ENCODE data around the gene NEDD4L. TPM values are rescaled to one million over a fixed set of nuclear protein-coding genes. Genes with fewer than 3 reads are reported as not detected.
"Not testable (repeated sequence)": the region's sequence is repeated elsewhere in the genome, so short reads cannot be mapped to it uniquely, and the experiment has no call there.

NEDD4L gene
- polyA plus RNA-seq, 5 donors, result 62.8 to 107 (median 98.9) TPM

DNA sequence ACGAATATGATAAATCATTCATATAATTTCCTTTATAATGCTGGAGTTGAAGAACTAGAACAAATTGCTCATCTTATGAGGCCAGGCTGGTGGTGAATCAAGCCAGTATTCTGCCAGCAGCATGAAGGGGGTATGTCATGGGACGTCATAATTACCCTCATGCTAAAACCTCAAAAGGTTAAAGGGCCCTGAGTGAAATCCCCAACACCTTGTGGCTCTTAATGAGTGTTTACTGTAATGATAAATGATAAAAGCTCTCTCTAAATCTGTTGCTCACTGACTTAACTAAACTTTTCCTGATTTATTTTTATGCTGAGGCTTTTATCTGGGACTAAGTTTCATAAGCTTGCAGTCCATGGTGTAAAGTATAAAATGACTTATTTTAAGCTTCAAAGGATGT, 18.3 kb upstream of the NEDD4L start:
- no peak for DNase-seq

DNA sequence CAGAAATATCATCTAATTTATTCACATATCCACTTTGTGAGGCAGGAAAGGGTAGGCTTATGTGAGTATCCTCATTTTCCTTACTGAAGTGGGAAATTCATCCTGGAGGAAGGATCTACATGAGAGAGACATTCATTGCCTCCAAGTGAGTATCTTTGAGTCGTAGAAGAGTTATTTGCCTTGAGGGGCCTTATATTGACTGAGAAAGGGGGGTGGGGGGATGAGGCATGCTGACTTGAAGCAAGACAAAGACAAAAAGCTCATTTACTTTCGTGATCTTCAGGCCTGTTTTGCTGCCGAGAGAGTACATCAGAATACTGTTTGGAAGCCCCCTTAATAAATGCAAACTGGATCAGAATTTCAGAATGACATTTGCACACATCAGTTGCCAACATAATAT, 17.6 kb upstream of the NEDD4L start:
- no peak for DNase-seq

DNA sequence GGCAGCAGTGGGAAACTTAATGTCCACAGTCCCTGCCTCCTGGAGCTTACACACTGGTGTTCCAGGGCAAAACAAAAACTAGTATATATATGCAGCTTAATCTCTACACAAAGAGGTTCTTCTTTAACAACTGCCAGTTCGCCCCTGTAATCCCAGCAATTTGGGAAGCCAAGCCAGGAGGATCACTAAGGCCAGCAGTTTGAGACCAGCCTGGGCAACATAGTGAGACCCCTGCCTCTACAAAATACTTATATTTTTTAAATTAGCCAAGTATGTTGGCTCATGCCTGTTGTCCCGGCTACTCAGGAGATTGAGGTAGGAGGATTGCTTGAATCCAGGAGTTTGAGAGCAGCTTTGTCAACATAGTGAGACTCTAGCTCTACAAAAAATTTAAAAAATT, 17.2 kb upstream of the NEDD4L start:
- no peak for DNase-seq

DNA sequence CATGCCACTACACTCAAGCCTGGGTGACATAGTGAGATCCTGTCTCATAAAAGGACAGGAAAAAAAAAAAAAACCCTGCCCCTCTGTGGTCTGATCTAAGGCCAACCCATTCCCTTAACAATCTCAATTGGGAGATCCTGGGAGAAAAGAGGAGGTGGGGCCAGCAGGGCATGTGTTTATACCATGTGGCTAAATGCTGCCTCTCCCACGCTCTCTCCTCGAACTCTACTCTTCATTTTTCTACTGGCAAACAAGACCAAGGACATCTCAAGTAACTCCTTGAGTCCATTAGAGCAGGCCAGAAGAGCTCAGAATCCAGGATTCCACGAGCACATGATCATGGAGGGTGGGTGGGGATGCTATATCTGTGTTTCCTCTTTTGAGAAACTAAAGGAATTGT, 16.7 kb upstream of the NEDD4L start:
- no peak for DNase-seq

DNA sequence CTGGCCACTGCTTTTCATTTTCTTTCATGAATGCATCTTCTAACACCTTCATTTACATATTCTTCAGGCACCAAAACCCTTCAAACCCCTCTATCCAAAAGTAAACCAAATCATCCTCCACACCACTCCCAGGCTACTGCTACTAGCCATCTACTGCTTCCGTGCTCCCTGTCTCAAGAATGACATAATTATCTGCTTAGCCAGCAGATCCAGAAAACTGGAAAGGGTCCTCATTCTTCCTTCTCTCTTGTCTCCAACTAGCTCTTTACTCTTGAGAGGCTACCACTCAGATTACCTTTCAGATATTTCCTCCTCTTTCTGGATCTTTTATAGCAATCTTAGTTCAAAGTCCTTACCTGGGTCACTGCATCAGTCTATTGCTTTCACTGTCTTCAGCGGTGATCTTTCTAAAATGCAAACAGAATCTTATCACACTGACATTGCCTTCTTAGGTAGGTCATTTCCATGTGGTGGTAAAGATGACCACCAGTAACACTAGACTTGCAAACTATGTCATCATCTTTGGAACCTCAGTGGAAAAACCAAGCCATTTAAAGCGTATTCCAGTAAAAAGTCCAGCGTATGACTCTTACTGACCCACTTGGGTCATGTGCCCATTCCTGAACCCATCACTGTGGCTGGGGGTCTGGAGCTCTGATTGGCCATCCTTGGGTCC, 15.8 kb upstream of the NEDD4L start:
- no peak for DNase-seq

DNA sequence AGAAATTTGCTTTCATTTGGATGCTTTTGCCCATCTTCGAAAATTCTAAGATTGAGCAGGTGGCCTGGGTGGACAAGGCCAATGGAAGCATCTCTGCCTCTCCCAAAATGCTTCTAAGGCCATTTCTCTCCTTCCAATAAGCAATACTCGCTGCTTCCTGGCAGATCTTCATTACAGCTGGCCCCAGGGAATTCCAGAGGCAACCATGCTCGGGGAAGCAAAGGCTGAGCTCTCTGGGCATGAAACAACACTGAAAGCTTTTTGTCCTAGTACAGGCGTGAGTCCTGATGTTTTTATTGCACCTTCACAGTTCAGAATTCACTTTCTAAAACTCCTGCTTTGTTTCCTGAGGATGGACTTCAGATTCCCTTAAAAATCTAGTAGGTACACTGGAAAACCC, 11.8 kb upstream of the NEDD4L start:
- DNase-seq, result no peak

DNA sequence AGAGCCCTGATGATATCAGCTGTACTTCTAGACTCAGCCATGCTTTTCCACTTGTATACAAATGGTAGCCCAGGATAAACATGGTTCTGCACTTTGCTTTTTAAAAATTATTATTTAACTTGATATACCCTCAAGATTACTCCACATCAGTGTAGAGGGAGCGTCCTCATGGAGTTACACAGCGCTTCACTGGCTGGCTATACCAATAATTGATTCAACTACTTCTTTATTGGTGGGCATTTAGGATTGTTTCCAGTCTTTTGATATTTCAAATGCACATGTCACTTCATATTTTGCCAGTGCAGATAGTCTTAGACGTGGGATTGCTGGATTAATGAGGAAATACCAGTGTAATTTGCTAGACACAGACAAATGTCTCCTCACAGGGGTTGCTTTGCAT, 10.8 kb upstream of the NEDD4L start:
- no peak for DNase-seq

DNA sequence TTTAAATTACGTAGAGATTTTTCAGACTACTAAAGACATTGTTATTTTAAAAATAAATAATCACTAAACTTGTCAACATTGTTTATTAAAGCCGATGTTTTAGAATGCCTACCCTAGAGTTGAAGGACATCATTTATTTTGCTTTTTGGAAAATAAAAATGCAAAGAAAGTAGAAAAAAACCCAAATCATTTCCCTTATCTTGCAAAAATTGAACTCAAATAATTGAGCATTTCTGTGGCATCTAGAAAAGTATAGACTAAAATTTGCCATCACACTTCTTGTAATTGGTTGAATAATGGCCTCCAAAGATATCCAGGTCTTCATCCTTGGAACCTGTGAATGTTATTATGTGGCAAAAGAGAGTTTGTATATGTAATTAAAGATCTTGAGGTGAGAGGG, 9.7 kb upstream of the NEDD4L start:
- DNase-seq, result no peak

DNA sequence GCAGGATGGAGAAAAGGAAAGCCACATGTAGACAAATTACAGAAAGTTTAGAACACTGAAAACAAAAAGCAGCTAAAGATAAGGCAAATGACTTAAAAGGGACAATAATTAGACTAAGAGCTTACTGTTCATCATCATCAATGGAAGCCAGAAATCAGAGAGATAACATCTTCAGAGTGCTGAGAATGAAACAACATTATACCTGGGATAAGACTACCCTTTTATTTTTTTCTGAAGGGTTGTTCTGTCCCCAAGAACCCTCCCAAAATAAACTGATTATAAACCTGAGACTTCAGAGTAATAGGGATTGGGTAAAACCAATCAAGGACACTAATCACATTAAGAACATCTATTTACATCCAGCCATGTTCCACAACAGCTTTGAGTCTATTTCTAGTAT, 6.9 kb upstream of the NEDD4L start:
- DNase-seq, result no peak

DNA sequence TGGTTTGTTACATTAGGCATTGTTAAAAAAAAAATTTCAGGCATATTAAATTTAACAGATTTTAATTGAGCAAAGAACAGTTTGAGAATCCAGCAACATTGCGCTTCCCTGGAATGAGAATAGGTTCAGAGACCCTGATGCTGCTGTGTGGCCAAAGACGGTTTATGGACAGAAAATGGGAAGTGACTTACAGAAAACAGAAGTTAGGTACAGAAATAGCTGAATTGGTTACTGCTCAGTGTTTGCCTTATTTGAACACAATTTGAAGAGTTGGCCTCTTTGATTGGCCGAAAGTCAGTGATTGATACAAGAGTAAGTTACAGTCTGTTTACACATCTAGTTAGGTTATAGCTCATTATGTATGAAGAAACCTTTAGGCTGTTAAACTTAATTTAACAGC, 6.0 kb upstream of the NEDD4L start:
- DNase-seq, result no peak

DNA sequence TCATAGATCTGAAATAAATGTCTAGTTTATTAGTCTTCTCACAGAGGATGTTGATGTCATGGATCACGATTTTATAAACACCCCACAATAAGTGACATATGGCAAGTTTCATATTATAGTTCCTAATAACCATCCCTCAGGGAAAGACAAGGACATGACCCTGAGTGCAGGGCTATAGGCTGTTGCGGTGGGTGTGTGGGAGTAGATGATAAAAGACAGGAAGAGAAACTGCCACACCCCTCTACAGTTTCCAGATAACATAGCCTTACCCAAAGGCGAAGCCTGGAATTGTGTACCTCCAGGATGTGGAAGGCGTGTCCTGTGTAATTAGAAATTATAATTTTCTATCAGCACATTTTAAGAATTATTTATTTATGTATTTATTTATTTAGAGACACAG, 2.4 kb upstream of the NEDD4L start:
- DNase-seq, result no peak

DNA sequence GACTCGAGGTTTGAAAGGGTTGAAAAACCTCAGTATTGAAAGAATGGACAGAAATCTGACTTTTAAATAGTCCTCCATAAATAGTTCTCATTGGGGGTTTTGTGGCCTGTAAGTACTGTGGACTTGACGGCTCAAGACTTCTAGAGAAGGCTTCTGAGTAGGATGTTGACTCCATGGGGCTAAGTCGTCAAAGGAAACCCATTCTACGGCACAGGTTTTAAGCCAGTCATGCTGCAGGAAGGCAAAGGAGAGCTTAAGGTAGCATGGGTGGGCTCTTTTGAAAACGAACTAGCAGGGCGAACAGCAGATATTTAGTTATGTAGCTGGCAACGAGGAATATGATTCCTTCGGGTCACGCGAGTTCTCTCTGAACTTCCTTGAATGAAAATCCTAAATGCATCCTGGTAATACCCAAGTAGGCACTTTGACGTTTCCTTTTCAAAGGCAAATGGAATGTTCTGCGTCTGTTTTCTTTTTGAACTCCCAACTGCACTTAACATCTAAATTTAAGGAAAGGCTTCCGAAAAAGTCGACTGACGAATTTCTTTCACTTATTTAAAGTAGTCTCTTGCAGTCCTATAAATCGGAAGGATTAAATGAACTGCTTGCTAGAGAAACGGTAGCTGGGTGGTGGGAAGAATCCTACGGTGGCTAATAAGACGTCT, 1.1 kb upstream of the NEDD4L start:
- no peak for DNase-seq

DNA sequence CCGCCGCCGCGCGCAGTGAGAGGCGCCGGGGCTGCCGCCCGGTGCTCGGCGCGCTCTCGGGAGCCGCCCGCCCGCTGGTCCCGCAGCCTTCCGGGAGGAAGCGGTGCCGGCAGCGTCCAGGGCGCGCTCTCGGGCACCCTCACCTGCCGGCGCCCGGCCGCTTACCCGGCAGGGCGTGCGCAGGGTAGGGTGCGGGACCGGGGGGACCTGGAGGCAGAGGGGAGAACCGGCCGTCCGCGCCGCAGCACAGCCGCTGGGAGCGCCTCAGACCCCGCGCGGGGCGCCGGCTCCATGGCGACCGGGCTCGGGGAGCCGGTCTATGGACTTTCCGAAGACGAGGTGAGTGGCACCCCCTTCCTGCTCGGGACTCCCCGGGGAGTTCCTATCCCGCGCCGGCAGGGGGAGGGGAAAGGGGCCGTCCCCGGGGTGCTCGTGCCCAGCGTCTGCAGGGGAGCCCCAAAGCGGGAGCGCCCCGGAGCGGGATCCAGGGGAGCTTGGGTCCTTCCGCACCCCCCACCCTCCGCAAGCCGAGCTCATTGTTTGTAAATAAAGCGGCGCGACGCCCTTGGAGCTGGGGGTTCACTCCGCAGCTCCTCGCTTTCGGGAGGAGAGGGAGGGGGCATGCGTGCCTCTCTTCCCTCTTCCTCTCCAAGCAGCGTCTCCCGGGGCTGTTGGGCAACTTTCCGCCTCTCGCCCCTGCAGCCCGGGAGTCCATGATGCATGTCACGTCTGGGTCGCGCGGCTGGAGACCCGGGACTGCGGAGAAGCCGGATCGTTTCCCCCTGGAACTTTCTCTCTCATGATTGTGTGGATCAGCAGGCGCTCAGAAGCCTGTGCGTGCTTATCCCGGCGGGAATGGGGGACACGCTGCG, 580 bp downstream of the NEDD4L start:
- DNase-seq, result peak in 1 of 2 donors; percentile 51

DNA sequence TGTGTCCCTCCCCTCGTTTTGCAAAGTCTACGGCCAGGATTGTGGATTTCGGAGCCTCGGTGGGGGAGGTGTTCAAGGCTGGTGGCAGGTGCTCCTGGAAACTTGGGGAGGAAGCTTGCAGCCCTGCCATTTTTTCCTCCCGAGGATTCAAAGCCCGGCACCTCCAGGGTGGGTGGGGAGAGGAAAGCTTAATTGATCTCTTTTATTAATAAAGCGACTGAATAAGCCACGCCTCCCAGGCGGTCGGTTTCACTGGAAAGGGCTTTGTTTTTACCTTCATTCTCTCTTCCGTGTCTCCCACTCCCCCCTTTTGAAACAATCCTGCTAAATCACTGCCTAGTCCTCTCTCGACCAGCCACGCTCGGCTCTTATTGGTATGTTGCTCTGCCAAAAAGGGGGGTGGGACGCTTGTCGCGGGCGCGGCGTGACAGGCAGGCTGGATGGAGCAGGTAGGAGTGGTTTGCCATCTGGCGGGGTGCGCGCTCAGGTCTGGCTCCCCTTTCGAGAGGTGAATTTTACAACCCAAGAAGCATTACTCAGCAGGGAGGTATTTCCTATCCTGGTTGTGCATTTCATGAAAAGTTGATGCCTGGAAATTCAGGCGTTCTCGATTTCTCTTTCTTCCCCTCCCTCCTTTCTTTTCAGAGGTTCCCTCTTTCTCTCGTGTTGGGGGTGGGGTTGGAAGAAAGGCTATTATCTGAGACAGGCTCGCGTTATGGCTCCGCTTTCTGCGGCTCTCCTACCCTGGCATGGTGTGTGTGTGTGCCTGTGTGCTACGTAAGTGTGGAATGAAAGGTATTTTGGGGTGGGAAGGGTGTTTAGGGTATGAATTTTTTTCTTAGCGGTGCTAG, 1.4 kb downstream of the NEDD4L start:
- DNase-seq, result peak; percentile 56 to 58

DNA sequence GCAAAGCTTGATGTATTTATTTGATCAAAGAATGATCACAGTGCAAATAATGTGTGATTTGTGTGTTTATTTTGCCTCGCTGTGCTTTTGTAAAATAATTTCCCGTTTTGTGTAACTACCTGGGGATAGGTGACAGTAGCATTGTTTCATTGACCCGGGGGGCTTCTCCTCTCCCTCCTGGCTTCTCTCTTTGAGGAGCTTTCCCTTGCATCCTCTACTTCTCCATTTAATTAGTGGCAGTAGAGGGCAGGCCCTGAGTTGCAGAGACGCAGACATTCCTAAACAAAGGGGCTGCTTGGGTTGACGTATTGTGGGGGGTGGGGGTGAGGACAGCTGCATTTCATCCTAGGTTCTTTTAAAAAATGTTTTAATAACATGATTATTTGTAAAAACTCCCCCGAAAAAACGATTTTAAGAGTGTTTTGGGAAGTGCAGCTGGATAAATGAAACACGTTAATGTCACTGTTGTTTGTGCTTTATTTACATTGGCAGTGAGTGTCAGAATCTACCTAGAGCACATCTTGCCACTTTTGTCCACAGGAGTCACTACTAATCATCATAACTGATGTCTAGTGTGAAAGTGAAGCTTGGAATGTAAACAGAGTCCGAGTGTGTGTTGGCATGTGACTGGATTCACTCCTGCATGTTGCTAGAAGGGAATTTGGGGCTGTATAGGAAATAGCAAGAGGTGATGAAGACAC, 2.2 kb downstream of the NEDD4L start:
- DNase-seq, result peak in 1 of 2 donors; percentile 27

DNA sequence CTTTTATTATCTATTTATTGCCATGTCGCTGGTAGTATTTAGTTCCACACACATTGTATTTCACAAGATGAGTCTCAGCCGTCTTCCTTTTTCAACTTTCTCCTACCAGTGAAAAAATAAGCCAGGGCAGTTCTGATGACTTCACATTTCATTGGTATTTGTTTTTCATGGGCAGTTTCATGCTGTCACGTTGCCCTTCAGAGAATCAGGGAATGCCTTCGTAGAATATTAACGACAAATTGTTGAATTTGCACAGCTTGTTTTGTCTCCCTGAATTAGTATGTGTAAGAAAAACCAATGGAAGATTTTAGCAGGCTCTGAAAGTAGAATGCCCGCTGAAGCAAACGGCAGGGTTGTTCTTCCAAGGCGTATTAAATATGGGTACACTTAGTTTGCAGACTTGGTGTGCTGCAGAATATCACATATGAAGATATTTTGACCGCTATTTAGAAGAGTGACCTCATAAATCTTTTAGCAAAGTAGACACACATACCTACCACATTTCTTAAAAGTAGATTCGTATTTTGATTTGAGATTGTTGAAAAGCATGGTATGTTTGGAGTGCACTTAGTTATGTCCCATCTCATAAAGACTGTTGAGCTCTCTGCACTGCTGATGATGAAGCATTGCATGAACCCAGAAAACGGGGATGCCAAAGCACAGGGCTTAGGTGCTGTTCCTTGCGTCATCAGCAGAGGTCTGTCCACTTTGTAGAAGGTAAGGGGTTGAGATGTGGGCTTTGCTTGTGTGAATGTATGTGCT, 2.9 kb downstream of the NEDD4L start:
- DNase-seq, result no peak

DNA sequence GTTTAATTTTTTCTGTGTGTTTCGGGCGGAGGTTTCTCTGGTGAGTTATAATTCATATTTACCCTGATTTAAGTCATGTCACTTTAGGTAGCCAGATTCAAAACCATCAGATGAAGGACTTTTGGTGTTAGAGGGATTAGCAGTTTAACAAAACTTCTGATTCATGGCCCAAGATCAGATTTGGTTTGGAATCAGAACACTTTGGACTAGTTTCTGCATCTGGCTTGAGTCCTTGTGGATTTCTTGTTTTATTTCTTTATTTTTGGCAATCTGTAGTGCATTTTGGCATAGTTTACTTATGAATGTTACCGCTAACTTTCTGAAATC, 3.5 kb downstream of the NEDD4L start:
- no peak for DNase-seq

DNA sequence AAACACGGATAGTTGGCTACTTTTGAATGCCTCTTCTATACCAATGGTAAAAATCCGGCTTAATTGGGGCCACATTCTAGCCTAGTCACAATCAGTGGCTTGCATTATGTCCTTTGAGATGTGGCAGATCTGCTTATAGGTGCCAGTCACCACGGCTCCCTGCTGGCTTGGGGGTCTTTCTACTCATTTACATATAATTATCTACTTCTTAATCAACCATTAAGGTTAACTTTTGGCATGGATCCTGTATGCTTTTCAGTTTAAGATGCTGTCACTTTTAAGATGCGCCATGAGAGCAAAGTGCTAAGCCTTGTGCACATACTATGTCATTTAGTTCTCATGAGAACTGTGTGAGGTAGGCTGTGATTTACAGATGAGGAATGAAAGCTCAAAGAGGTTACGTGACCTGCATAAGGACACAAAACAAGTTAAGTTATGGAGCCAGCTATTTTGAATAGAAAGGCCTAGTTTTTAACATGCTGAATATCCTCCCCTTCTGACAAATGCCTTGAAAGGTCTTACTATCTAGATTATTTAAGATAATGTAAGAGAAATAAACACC, 4.1 kb downstream of the NEDD4L start:
- no peak for DNase-seq

DNA sequence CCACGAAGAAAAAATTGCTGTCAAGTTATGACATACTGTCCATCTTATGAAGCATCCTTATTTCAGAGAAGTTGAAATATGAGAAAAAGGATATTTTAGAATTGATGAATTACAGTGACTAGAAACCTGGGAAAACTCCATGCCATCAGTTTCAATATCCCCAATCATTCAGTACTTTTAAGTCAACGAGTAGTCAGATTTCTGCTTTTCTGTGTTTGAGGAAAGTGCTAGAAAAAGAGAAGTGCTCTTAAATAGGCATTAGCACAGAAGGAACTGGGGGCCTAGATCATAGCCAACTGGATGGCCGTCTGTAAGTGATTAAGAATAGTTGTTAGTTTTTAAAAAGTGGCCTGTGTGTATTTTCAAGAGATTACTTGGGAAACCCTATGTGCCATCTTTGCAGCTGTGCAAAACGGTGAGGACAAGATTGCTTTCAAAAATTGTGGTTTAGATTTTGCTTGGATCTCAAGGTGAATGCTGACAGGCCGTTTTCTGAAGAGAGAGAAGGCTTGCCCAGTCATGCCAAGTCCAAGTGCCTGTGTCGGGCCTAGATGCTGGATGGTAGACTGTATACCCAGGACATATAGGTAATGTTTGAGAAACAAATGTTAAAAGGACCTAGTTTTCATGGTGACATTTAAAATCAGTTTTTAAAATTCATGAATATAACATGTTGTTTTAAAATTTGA, 5.1 kb downstream of the NEDD4L start:
- DNase-seq, result no peak

DNA sequence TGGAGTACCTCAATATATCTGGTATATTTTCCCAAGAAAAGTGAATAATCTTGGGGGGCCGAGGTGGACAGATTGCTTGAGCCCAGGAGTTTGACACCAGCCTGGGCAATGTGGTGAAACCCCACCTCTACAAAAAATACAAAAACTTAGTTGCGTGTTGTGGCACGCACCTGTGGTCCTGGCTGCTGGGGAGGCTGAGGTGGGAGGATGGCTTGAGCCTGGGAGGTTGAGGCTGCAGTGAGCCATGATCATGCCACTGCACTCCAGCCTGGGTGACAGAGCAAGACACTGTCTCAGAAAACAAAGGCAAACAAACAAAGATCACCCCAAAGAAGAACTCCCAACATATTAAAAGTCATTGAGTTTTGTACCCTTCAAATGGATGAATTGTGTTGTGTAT, 6.9 kb downstream of the NEDD4L start:
- not testable (repeated sequence) for DNase-seq

Data from right lung (tissue), 5 donors.